ENCODE results near the gene RNF115. TPM values are rescaled to one million over a fixed set of nuclear protein-coding genes. Genes with fewer than 3 reads are reported as not detected.

Gene RNF115
- total and polyA plus RNA-seq, 2 of the 13 experiments (the other 11 are each of a cell fraction or from before 2014, with no cell fraction given), result 6.0 to 10.1 TPM

DNA sequence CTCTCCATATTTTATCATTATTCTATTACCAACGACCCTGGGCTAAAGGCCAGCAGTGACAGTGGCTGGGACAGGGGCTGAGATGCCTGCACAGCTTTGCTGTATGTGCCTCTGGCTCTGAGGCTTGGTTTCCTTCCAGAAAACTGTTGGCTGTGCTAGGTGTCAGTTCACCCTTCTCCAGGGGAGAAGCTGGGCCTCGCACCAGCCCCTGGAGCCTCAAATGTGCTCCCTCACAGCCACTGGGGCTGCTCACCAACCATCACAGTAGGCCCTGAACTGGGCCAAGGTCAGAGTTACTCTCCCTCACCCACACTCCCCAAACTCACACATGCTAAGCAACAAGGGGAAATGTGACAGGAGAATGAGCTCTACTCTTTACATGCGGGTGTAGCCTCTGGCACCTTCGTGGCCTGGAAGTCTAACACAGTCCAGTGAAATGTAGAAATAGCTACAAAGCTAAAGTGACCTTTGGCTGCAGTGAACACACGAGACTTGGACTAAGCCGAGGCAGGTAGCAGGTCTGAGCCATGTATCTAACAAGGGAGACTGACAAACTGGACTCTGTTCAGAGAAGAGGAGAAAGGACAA is 109.3 kb downstream of the RNF115 start (continued):
- TF ChIP-seq, protein P1, sequence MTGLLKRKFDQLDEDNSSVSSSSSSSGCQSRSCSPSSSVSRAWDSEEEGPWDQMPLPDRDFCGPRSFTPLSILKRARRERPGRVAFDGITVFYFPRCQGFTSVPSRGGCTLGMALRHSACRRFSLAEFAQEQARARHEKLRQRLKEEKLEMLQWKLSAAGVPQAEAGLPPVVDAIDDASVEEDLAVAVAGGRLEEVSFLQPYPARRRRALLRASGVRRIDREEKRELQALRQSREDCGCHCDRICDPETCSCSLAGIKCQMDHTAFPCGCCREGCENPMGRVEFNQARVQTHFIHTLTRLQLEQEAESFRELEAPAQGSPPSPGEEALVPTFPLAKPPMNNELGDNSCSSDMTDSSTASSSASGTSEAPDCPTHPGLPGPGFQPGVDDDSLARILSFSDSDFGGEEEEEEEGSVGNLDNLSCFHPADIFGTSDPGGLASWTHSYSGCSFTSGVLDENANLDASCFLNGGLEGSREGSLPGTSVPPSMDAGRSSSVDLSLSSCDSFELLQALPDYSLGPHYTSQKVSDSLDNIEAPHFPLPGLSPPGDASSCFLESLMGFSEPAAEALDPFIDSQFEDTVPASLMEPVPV (CRISPR knock-in tag; IDR thresholded peaks at IDR 0.05), result peak; percentile 66; the same call in 1 of the 2 replicates
- TF ChIP-seq, protein P2, sequence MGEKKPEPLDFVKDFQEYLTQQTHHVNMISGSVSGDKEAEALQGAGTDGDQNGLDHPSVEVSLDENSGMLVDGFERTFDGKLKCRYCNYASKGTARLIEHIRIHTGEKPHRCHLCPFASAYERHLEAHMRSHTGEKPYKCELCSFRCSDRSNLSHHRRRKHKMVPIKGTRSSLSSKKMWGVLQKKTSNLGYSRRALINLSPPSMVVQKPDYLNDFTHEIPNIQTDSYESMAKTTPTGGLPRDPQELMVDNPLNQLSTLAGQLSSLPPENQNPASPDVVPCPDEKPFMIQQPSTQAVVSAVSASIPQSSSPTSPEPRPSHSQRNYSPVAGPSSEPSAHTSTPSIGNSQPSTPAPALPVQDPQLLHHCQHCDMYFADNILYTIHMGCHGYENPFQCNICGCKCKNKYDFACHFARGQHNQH (CRISPR knock-in tag; IDR thresholded peaks at IDR 0.05), result 0 out of 2 replicates have a peak, but pooled peaks have one; percentile 73
- TF ChIP-seq KDM6A (CRISPR knock-in tag; IDR thresholded peaks at IDR 0.05; ENCODE audit: low read depth) (0 out of 2 replicates have a peak, but pooled peaks have one; percentile 31), HOXD1 (CRISPR knock-in tag; IDR thresholded peaks at IDR 0.05) (no peak), RBM39 (IDR thresholded peaks at IDR 0.05; ENCODE audit: low read depth, low read length, poor library complexity, severe bottlenecking) (no peak), ARNTL (CRISPR knock-in tag; IDR thresholded peaks at IDR 0.05) (peak; percentile 86; the same call in 1 of the 2 replicates), HMG20A (CRISPR knock-in tag; IDR thresholded peaks at IDR 0.05; ENCODE audit: borderline replicate concordance) (peak; percentile 25; the same call in 1 of the 2 replicates)
- TF ChIP-seq, protein P3, sequence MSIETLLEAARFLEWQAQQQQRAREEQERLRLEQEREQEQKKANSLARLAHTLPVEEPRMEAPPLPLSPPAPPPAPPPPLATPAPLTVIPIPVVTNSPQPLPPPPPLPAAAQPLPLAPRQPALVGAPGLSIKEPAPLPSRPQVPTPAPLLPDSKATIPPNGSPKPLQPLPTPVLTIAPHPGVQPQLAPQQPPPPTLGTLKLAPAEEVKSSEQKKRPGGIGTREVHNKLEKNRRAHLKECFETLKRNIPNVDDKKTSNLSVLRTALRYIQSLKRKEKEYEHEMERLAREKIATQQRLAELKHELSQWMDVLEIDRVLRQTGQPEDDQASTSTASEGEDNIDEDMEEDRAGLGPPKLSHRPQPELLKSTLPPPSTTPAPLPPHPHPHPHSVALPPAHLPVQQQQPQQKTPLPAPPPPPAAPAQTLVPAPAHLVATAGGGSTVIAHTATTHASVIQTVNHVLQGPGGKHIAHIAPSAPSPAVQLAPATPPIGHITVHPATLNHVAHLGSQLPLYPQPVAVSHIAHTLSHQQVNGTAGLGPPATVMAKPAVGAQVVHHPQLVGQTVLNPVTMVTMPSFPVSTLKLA (IDR thresholded peaks at IDR 0.05), result no peak
- TF ChIP-seq, protein P4, sequence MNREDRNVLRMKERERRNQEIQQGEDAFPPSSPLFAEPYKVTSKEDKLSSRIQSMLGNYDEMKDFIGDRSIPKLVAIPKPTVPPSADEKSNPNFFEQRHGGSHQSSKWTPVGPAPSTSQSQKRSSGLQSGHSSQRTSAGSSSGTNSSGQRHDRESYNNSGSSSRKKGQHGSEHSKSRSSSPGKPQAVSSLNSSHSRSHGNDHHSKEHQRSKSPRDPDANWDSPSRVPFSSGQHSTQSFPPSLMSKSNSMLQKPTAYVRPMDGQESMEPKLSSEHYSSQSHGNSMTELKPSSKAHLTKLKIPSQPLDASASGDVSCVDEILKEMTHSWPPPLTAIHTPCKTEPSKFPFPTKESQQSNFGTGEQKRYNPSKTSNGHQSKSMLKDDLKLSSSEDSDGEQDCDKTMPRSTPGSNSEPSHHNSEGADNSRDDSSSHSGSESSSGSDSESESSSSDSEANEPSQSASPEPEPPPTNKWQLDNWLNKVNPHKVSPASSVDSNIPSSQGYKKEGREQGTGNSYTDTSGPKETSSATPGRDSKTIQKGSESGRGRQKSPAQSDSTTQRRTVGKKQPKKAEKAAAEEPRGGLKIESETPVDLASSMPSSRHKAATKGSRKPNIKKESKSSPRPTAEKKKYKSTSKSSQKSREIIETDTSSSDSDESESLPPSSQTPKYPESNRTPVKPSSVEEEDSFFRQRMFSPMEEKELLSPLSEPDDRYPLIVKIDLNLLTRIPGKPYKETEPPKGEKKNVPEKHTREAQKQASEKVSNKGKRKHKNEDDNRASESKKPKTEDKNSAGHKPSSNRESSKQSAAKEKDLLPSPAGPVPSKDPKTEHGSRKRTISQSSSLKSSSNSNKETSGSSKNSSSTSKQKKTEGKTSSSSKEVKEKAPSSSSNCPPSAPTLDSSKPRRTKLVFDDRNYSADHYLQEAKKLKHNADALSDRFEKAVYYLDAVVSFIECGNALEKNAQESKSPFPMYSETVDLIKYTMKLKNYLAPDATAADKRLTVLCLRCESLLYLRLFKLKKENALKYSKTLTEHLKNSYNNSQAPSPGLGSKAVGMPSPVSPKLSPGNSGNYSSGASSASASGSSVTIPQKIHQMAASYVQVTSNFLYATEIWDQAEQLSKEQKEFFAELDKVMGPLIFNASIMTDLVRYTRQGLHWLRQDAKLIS (CRISPR knock-in tag; IDR thresholded peaks at IDR 0.05), result no peak
- TF ChIP-seq, protein P5, sequence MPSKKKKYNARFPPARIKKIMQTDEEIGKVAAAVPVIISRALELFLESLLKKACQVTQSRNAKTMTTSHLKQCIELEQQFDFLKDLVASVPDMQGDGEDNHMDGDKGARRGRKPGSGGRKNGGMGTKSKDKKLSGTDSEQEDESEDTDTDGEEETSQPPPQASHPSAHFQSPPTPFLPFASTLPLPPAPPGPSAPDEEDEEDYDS (CRISPR knock-in tag; IDR thresholded peaks at IDR 0.05), result peak; percentile 50; the same call in 1 of the 2 replicates
- TF ChIP-seq, protein P6, sequence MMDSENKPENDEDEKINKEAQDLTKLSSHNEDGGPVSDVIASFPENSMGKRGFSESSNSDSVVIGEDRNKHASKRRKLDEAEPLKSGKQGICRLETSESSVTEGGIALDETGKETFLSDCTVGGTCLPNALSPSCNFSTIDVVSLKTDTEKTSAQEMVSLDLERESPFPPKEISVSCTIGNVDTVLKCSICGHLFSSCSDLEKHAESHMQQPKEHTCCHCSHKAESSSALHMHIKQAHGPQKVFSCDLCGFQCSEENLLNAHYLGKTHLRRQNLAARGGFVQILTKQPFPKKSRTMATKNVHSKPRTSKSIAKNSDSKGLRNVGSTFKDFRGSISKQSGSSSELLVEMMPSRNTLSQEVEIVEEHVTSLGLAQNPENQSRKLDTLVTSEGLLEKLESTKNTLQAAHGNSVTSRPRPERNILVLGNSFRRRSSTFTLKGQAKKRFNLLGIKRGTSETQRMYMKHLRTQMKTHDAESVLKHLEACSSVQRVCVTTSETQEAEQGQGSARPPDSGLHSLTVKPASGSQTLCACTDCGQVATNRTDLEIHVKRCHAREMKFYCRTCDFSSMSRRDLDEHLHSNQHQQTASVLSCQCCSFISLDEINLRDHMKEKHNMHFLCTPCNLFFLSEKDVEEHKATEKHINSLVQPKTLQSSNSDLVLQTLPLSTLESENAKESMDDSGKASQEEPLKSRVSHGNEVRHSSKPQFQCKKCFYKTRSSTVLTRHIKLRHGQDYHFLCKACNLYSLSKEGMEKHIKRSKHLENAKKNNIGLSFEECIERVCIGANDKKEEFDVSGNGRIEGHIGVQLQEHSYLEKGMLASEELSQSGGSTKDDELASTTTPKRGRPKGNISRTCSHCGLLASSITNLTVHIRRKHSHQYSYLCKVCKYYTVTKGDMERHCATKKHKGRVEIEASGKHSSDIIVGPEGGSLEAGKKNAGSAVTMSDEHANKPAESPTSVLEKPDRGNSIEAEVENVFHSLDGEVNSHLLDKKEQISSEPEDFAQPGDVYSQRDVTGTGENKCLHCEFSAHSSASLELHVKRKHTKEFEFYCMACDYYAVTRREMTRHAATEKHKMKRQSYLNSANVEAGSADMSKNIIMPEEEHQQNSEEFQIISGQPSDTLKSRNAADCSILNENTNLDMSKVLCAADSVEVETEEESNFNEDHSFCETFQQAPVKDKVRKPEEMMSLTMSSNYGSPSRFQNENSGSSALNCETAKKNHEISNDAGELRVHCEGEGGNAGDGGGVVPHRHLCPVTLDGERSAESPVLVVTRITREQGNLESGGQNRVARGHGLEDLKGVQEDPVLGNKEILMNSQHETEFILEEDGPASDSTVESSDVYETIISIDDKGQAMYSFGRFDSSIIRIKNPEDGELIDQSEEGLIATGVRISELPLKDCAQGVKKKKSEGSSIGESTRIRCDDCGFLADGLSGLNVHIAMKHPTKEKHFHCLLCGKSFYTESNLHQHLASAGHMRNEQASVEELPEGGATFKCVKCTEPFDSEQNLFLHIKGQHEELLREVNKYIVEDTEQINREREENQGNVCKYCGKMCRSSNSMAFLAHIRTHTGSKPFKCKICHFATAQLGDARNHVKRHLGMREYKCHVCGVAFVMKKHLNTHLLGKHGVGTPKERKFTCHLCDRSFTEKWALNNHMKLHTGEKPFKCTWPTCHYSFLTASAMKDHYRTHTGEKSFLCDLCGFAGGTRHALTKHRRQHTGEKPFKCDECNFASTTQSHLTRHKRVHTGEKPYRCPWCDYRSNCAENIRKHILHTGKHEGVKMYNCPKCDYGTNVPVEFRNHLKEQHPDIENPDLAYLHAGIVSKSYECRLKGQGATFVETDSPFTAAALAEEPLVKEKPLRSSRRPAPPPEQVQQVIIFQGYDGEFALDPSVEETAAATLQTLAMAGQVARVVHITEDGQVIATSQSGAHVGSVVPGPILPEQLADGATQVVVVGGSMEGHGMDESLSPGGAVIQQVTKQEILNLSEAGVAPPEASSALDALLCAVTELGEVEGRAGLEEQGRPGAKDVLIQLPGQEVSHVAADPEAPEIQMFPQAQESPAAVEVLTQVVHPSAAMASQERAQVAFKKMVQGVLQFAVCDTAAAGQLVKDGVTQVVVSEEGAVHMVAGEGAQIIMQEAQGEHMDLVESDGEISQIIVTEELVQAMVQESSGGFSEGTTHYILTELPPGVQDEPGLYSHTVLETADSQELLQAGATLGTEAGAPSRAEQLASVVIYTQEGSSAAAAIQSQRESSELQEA (CRISPR knock-in tag; IDR thresholded peaks at IDR 0.05; ENCODE audit: not compliant biosample characterization), result peak; percentile 46

Data from HepG2 (cell line).